Fibroblast of lung (primary cell): ENCODE measurements around the gene SYCE1L. TPM values are rescaled to one million over a fixed set of nuclear protein-coding genes. Genes with fewer than 3 reads are reported as not detected.

Experiments used
- polyA plus RNA-seq, 2 donors: library from polyadenylated mRNA; depleted of rRNA in 1 of 2; stranded (reverse) in 1 of 2; unstranded in 1 of 2; fragments of >200 nt; gene quantifications; 2 replicates each; pipeline ENCODE4 v1.2.1, GENCODE V29; 2011 to 2012; ENCODE audit warnings: missing spikeins in 1 of 2
- total RNA-seq: library from RNA; depleted of rRNA; stranded (reverse); fragments of >200 nt; gene quantifications from 2 replicates; pipeline ENCODE4 v1.2.1, GENCODE V29; 2014

Gene SYCE1L
- total and polyA plus RNA-seq, 2 donors (not counting 1 experiment from before 2014, with no cell fraction given): 0.33 TPM; not detected in 1

Other genes with a start within 250 kb of the SYCE1L start
- gene MON1B, start 8.2 kb upstream of the SYCE1L start, total RNA-seq: 5.9 and 7.3 TPM in 2 replicates
- gene MON1B, start 8.2 kb upstream of the SYCE1L start, polyA plus RNA-seq: 12.7 and 16.0 TPM in 2 replicates
- not detected in 2 replicates for gene ADAMTS18, start 235.6 kb downstream of the SYCE1L start, total RNA-seq
- gene ADAMTS18, start 235.6 kb downstream of the SYCE1L start, polyA plus RNA-seq: not detected in 2 replicates